HG03460 (cell line): ENCODE data around the gene ASB11.
A peak's percentile ranks its signal among the peaks of the same experiment; 100 is the strongest.
"Not testable (repeated sequence)": the region's sequence is repeated elsewhere in the genome, so short reads cannot be mapped to it uniquely, and the experiment has no call there.

Experiments used
- ATAC-seq: cut with Tn5 transposase; IDR thresholded peaks from one replicate; pipeline ENCODE4 v1.9.1; 2021; ENCODE audit not compliant: unreplicated experiment

ASB11 gene

GRCh38 chrX:15310117-15310516 is 5.3 kb downstream of the ASB11 start:
- no peak for ATAC-seq

GRCh38 chrX:15305899-15306298 is 9.5 kb downstream of the ASB11 start:
- ATAC-seq, result not testable (repeated sequence)

DNA sequence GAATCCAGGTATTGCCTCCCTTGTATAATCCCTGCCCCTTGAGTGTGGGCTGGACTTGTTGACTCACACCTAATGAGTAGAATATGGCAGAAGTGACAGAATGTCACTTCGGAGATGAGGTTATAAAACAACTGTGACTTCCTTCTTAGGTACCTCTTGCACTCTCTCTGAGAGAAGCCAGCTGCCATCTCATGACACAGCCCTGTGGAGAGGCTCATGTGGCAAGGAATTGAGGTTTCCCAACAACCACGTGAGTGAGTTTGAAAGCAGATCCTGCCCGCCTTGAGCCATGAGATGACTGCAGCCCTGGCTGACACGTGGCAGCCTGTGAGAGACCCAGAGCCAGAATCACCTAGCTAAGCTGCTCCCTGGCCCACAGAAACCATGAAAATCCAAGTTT is 13.5 kb downstream of the ASB11 start:
- no peak for ATAC-seq

GRCh38 chrX:15299941-15300851 is 15.2 kb downstream of the ASB11 start:
- ATAC-seq, result no peak

DNA sequence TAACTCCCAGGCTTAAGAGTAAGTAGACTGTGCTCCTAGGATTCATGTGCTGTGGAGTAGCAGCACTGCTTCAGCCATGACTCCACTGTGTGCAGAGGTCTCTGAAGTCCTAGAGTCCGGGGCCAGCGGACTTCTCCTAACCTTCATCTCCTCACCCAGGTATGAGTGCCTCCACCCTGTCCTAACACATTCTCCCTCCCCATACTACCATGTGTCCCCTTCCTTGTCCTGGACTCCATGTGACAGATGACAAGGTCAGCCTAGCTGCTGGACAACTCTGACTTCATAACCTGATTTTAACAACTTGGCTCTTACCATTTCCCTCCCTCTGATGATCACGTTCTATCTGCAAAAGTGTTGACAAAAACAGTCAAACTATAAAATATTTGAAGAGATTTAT is 16.7 kb downstream of the ASB11 start:
- ATAC-seq, result no peak

GRCh38 chrX:15298201-15298600 is 17.2 kb downstream of the ASB11 start:
- ATAC-seq, result no peak

DNA sequence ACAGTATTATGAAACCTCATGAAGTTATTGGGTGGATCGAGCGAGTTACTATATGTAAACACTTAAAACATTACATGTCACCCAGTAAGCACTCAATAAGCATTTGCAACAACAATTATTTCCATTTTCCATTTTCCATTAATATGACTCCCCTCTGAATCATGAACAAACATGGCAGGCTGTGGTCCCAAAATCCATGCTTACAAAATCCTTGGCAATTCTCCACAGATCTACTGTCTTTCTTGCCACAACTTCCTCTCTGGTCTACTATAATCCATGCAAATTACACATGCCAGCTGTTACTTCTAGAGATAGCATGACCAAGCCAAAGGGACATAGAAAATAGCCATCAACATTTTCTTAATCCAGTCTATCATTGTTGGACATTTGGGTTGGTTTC is 22.0 kb downstream of the ASB11 start:
- ATAC-seq, result no peak

DNA sequence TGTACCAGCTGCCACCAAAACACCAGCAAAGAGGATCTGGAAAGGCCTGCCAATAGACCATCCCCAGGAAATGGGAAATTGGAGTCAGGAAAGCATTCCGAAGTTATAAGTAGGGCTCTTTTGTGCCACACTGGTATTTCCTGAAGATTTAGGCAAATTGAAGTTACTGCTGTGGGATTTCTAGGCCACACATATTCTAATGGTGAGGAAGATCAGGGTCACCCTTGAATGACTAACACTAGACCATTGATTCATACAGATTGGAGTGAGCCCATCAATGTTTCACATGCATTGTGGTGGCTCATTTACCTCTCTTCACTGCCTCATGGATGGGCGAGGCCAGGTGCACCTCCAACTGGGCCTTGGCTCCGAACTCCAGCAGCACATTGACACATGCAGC is 22.6 kb downstream of the ASB11 start:
- no peak for ATAC-seq

GRCh38 chrX:15277604-15278003 is 37.8 kb downstream of the ASB11 start:
- ATAC-seq, result no peak

- ATAC-seq, result no peak
Measured at GRCh38 chrX:15274946-15275345, 40.5 kb downstream of the ASB11 start.

- ATAC-seq, result not testable (repeated sequence)
Measured at GRCh38 chrX:15273275-15273674, 42.2 kb downstream of the ASB11 start.

DNA sequence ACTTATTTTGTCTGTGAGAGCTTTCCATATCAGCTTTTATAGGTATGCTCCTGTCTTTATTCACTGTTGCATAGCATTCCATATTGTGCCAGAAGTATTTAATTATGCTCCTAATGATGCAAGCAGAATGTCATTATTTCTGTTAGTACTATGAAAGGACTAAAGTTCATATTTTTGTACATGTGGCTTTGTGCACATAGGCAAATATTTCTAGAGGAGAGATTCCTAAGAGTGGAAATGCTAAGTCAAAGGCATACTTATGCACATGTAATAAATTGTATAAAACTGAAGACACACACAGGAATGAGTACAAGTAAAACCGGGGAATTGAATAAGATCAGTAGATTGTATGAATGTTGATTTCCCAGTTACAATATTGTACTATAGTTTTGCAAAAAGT is 43.7 kb downstream of the ASB11 start:
- ATAC-seq, result no peak

DNA sequence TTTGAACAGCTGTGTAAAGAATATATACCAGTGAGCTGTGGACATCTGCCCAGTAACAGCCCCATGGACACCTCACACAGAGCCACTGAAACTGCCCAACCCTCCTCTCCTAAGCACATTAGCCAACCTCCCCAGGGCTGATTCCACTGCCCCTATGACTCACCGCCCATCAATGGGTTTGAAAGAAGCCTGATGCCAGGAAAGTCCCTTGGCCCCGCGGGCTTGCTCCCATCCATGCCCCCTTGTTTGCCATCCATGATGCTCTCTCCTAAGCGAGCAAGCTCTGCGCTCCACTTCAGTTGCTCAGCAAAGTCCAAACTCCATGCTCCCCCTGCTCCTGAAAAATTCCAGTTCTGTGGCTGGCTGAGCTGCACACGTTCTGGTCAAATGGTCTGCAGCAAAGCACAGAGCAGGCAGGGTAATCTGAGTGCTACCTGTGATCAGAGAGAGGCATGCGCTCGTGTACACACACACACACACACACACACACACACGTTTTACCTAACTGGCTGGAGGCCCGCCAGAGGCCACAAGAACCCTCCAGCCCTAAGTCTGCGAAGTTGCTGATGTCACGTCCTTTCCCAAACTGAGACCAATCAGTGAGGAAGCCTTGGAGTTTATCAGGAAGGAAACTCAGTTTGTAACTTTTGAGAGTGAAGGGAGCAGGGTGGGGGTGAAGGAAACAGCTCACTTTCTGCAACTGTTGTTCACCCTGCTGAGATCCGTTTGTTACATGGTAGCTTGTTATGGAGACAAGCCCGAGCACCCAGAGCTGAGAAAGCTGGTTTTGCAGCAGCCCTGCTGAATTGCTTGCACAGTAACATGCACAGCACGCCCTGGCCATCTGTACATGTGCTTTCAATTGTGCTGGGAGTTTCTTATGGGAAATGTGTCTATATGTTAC is 45.6 kb downstream of the ASB11 start, which contains the start of gene ASB9:
ASB9 (minus strand) TSS at position 466 of the 904 bp plus-strand sequence; CDS start at position 257, 209 bp downstream.
- peak; percentile 54 for ATAC-seq

DNA sequence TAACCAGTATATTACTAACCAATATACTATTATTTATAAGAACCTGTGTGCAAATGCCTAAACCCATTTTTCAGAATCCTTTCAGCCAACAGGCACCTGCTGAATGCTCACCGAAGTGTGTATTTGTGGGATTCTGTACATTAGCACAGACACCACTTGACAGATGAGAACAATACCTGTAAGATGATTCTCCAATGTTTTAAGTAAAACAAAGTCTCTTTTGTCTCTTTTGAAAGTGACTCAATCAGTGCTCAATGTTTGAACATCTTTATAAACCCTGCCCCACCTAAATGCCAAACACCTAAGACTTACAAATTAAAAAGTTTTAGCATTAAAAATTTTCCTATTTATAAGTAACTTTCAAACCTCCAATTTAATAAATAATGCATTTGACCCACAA is 46.3 kb downstream of the ASB11 start:
- ATAC-seq, result no peak

- ATAC-seq, result no peak
Measured at GRCh38 chrX:15254852-15255251, 60.6 kb downstream of the ASB11 start.

DNA sequence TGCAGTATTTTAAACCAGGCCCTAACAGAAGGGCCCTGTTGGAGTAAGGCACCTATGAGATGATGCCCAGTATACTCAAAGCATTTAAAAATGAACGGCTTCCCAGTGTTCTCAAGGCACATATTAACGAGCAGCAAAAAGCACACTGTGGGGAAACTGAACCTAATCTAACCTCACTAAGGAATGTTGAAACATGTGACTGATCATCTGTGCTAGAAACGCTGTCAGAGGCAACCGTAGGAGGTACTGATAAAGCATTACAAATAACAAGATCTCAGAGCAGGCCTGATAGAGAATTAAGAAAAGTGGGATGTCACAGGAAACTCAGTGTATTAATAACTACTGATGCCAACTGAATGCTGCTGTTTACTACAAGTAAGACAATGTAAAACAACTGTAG is 69.5 kb downstream of the ASB11 start:
- no peak for ATAC-seq

- no peak for ATAC-seq
Measured at GRCh38 chrX:15244421-15244820, 71.0 kb downstream of the ASB11 start.

- no peak for ATAC-seq
Measured at GRCh38 chrX:15242899-15243555, 72.4 kb downstream of the ASB11 start.

GRCh38 chrX:15241301-15241700 is 74.1 kb downstream of the ASB11 start:
- no peak for ATAC-seq

DNA sequence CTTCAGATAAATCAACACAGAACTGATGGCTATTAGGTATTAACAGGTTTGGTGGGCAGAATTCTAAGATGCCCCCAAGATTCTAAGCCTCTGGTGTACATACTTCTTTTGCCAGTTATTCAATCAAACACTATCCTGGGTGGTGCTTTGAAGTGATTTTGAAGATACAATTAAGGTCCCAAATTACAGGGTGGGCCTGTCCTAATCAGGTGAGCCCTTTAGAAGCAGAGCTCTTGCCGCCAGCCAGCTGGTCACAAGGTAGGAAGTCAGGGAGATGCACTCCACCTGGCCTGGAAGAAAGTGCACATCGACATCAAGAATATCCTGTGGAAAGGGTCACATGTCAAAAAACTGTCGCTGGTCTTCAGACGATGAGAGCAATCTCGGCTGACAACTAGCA is 75.0 kb downstream of the ASB11 start:
- no peak for ATAC-seq

DNA sequence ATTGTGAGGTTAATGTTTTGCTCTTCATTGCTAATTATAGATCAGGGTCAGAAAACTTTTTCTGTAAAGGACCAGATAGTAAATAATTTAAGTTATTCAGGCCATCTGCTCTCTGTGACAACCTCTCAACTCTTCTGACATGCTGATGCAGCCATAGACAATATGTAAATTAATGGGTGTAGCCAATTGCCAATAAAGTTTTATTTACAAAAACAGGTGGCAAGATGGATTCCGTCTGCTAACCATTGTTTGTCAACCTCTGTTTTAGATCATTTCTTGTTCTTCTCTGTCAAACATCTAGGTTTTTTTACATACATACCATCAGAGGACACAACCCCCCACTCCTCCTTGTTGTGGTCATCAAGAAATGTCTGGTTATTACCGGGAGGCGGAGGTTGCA is 79.3 kb downstream of the ASB11 start:
- no peak for ATAC-seq
